K562 (cell line): ENCODE results near the gene SMC1A. TPM values are rescaled to one million over a fixed set of nuclear protein-coding genes. Genes with fewer than 3 reads are reported as not detected.

ENCODE experiments used
- ADNP ChIP-seq: fragments of 200-800 bp; sonication (Bioruptor generic); IDR thresholded peaks from 2 replicates; pipeline ENCODE4 v1.6.1; 2016; ENCODE audit warnings: missing genetic modification characterization, missing compliant biosample characterization
- ATF7 ChIP-seq: fragments of 450-650 bp; IDR thresholded peaks from 2 replicates; pipeline ENCODE4 v1.7.1; 2014; ENCODE audit warnings: mild to moderate bottlenecking, moderate library complexity
- CXXC5 ChIP-seq: fragments of 250-450 bp; sonication (Bioruptor Pico); IDR thresholded peaks from 2 replicates; pipeline ENCODE4 v1.8.0; 2022; ENCODE audit warnings: inconsistent platforms, mild to moderate bottlenecking, moderate library complexity
- L3MBTL2 ChIP-seq: fragments of 450-650 bp; IDR thresholded peaks from 2 replicates; pipeline ENCODE4 v1.6.1; 2016; ENCODE audit warnings: mild to moderate bottlenecking, moderate library complexity
- MCM3 ChIP-seq: fragments of 450-650 bp; IDR thresholded peaks from 2 replicates; pipeline ENCODE4 v1.6.1; 2016
- MCM5 ChIP-seq: fragments of 450-650 bp; IDR thresholded peaks from 2 replicates; pipeline ENCODE4 v1.6.1; 2016; ENCODE audit warnings: low read depth
- MTA2 ChIP-seq: fragments of 450-650 bp; IDR thresholded peaks from 2 replicates; pipeline ENCODE4 v1.6.1; 2016; ENCODE audit warnings: low read depth
- NBN ChIP-seq: fragments of 450-650 bp; IDR thresholded peaks from 2 replicates; pipeline ENCODE4 v1.6.1; 2016; ENCODE audit warnings: low read depth, mild to moderate bottlenecking
- NCOA6 ChIP-seq: fragments of 450-650 bp; IDR thresholded peaks from 2 replicates; pipeline ENCODE4 v1.6.1; 2017; ENCODE audit warnings: mild to moderate bottlenecking
- NRF1 ChIP-seq, 2 experiments: fragments of 450-650 bp; IDR thresholded peaks in 1 of 2; conservative IDR thresholded peaks in 1 of 2; 2 replicates each; pipeline ENCODE4 v1.6.1; 2014; ENCODE audit warnings: mild to moderate bottlenecking in 2 of 2
- POLR2AphosphoS2 ChIP-seq: IDR thresholded peaks from 2 replicates; pipeline ENCODE4 v1.6.1; 2012; ENCODE audit warnings: low read length, improper control_type of control experiment
- POU5F1 ChIP-seq: fragments of 150-350 bp; IDR thresholded peaks from 2 replicates; pipeline ENCODE4 v1.6.1; 2014; ENCODE audit warnings: borderline replicate concordance, low read length, low read depth, mild to moderate bottlenecking; ENCODE audit not compliant: partially characterized antibody
- RBM39 ChIP-seq: fragments of 200-400 bp; formaldehyde crosslinking; optimal IDR thresholded peaks from 2 replicates; pipeline ENCODE3; 2018; ENCODE audit warnings: low read depth, low read length
- SMARCC2 ChIP-seq: fragments of 450-650 bp; IDR thresholded peaks from 2 replicates; pipeline ENCODE4 v1.6.1; 2017; ENCODE audit warnings: antibody characterized with exemption, moderate library complexity, mild to moderate bottlenecking, low read depth
- ZNF274 ChIP-seq: IDR thresholded peaks from 2 replicates; pipeline ENCODE4 v1.6.1; 2011; ENCODE audit warnings: low read depth, mild to moderate bottlenecking, low read length, moderate library complexity, borderline replicate concordance
- ZNF41 ChIP-seq: fragments of 250-450 bp; sonication (Bioruptor Pico); conservative IDR thresholded peaks from 2 replicates; pipeline ENCODE4 v1.4.0; 2020; ENCODE audit warnings: mild to moderate bottlenecking
- polyA plus RNA-seq, 8 experiments: library from polyadenylated mRNA; depleted of rRNA in 4 of 8; stranded (reverse) in 5 of 8; unstranded in 3 of 8; fragments of >200 nt; fragmentation: Nextera tagmentation in 2 of 8; fragmentation: Illumina TruSeq in 1 of 8; extraction: Ambion mirVana in 2 of 8; extraction: Trizol in 1 of 8; gene quantifications; 2 replicates each; pipeline versions ENCODE4 v1.2.1 to v1.2.3, GENCODE V29; 2011 to 2014; ENCODE audit warnings: inconsistent platforms in 1 of 8, missing spikeins in 1 of 8
- total RNA-seq, 7 experiments: library from RNA; depleted of rRNA in 6 of 7; stranded (reverse); fragments of >200 nt in 6 of 7; fragmentation: Illumina TruSeq in 2 of 7; extraction: Trizol in 2 of 7; gene quantifications; 2 replicates each; pipeline versions ENCODE4 v1.2.1 to v1.2.3, GENCODE V29; 2011 to 2021; ENCODE audit warnings: low replicate concordance in 1 of 7
- TF ChIP-seq, protein P1 (sequence below): fragments of 150-350 bp; conservative IDR thresholded peaks from 2 replicates; pipeline ENCODE4 v1.6.1; 2014; ENCODE audit warnings: low read length
- TF ChIP-seq, protein P2 (sequence below): fragments of 450-650 bp; IDR thresholded peaks from 2 replicates; pipeline ENCODE4 v1.6.1; 2014; ENCODE audit warnings: low read depth, mild to moderate bottlenecking, moderate library complexity, borderline replicate concordance
- TF ChIP-seq, protein P3 (sequence below): fragments of 250-450 bp; sonication (Bioruptor Pico); IDR thresholded peaks from 2 replicates; pipeline ENCODE4 v1.5.0; 2022; ENCODE audit warnings: mild to moderate bottlenecking
- TF ChIP-seq, protein P4 (sequence below): fragments of 200-800 bp; sonication (Bioruptor generic); IDR thresholded peaks from 2 replicates; pipeline ENCODE4 v1.6.1; 2017; ENCODE audit warnings: missing genetic modification characterization, missing compliant biosample characterization
- TF ChIP-seq, protein P5 (sequence below): sonication (generic); formaldehyde crosslinking; IDR thresholded peaks from 2 replicates; pipeline ENCODE4 v1.8.1; 2023; ENCODE audit warnings: mild to moderate bottlenecking, missing genetic modification reagents, moderate library complexity

SMC1A gene
- total and polyA plus RNA-seq, 9 of the 15 experiments (the other 6 are each of a cell fraction or from before 2014, with no cell fraction given) = 28.5 to 126 (median 71.2) TPM

DNA sequence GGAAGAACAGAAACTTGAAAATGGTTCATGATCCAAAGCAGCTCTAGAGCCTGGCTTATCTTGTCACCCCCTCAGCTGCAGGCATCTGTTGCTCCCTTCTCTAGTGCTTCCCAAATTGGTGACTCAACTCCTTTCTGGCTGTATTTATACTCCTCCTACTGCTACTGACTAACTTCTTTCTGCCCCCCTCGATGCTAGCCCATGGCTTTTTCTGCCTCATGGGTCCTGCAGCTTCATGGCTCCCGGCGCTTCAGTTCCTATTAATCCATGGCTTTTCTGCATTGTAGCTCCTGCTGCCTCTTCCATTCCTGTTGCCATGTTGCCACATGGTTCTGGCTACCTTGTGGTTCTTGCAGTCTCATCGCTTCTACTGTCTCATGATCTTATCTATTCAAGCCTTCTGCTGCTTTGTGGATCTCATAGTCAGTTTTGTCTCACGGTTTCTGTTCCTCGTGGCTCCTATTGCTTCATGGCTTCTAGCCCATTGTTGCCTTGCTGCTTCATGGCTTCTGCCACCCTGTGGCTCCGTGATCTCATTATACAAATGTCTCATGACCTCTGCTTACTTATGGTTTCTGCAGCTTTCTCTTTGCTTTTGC lies 48.1 kb downstream of the SMC1A start (continued):
- TF ChIP-seq RBM39 = no peak
- peak; percentile 92 for TF ChIP-seq L3MBTL2
- TF ChIP-seq ADNP (tag) = no peak
- TF ChIP-seq, protein P1, sequence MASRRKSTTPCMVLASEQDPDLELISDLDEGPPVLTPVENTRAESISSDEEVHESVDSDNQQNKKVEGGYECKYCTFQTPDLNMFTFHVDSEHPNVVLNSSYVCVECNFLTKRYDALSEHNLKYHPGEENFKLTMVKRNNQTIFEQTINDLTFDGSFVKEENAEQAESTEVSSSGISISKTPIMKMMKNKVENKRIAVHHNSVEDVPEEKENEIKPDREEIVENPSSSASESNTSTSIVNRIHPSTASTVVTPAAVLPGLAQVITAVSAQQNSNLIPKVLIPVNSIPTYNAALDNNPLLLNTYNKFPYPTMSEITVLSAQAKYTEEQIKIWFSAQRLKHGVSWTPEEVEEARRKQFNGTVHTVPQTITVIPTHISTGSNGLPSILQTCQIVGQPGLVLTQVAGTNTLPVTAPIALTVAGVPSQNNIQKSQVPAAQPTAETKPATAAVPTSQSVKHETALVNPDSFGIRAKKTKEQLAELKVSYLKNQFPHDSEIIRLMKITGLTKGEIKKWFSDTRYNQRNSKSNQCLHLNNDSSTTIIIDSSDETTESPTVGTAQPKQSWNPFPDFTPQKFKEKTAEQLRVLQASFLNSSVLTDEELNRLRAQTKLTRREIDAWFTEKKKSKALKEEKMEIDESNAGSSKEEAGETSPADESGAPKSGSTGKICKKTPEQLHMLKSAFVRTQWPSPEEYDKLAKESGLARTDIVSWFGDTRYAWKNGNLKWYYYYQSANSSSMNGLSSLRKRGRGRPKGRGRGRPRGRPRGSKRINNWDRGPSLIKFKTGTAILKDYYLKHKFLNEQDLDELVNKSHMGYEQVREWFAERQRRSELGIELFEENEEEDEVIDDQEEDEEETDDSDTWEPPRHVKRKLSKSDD = no peak
- peak; percentile 64 for TF ChIP-seq SMARCC2
- no peak for TF ChIP-seq CXXC5 (CRISPR knock-in tag)
- TF ChIP-seq MTA2 = peak; percentile 54
- no peak for TF ChIP-seq MCM5
- TF ChIP-seq NCOA6 = no peak
- no peak for TF ChIP-seq MCM3
- TF ChIP-seq NBN = peak; percentile 82
- TF ChIP-seq, protein P2, sequence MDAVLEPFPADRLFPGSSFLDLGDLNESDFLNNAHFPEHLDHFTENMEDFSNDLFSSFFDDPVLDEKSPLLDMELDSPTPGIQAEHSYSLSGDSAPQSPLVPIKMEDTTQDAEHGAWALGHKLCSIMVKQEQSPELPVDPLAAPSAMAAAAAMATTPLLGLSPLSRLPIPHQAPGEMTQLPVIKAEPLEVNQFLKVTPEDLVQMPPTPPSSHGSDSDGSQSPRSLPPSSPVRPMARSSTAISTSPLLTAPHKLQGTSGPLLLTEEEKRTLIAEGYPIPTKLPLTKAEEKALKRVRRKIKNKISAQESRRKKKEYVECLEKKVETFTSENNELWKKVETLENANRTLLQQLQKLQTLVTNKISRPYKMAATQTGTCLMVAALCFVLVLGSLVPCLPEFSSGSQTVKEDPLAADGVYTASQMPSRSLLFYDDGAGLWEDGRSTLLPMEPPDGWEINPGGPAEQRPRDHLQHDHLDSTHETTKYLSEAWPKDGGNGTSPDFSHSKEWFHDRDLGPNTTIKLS = peak; percentile 63; the same call in 1 of the 2 replicates
- no peak for TF ChIP-seq NRF1 (conservative IDR thresholded peaks at IDR 0.05 in 1 of 2, IDR thresholded peaks at IDR 0.05 in 1 of 2)
- peak; percentile 55; the same call in 1 of the 2 replicates for TF ChIP-seq ATF7
- TF ChIP-seq, protein P3, sequence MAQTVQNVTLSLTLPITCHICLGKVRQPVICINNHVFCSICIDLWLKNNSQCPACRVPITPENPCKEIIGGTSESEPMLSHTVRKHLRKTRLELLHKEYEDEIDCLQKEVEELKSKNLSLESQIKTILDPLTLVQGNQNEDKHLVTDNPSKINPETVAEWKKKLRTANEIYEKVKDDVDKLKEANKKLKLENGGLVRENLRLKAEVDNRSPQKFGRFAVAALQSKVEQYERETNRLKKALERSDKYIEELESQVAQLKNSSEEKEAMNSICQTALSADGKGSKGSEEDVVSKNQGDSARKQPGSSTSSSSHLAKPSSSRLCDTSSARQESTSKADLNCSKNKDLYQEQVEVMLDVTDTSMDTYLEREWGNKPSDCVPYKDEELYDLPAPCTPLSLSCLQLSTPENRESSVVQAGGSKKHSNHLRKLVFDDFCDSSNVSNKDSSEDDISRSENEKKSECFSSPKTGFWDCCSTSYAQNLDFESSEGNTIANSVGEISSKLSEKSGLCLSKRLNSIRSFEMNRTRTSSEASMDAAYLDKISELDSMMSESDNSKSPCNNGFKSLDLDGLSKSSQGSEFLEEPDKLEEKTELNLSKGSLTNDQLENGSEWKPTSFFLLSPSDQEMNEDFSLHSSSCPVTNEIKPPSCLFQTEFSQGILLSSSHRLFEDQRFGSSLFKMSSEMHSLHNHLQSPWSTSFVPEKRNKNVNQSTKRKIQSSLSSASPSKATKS = no peak
- TF ChIP-seq POU5F1 = no peak
- TF ChIP-seq ZNF274 = no peak
- no peak for TF ChIP-seq ZNF41
- TF ChIP-seq, protein P4, sequence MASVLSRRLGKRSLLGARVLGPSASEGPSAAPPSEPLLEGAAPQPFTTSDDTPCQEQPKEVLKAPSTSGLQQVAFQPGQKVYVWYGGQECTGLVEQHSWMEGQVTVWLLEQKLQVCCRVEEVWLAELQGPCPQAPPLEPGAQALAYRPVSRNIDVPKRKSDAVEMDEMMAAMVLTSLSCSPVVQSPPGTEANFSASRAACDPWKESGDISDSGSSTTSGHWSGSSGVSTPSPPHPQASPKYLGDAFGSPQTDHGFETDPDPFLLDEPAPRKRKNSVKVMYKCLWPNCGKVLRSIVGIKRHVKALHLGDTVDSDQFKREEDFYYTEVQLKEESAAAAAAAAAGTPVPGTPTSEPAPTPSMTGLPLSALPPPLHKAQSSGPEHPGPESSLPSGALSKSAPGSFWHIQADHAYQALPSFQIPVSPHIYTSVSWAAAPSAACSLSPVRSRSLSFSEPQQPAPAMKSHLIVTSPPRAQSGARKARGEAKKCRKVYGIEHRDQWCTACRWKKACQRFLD (CRISPR knock-in tag) = no peak
- TF ChIP-seq POLR2AphosphoS2 = no peak
- TF ChIP-seq, protein P5, sequence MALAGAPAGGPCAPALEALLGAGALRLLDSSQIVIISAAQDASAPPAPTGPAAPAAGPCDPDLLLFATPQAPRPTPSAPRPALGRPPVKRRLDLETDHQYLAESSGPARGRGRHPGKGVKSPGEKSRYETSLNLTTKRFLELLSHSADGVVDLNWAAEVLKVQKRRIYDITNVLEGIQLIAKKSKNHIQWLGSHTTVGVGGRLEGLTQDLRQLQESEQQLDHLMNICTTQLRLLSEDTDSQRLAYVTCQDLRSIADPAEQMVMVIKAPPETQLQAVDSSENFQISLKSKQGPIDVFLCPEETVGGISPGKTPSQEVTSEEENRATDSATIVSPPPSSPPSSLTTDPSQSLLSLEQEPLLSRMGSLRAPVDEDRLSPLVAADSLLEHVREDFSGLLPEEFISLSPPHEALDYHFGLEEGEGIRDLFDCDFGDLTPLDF (CRISPR knock-in tag) = no peak; the same call in 1 of the 2 replicates
